Keratinocyte (primary cell): Measurements from ENCODE around the gene E2F3. TPM values are rescaled to one million over a fixed set of nuclear protein-coding genes. Genes with fewer than 3 reads are reported as not detected.
A peak's percentile ranks its signal among the peaks of the same experiment; 100 is the strongest.

Experiments
- DNase-seq: peaks from one replicate; pipeline ENCODE4 v3.0.0-alpha.2; 2011; ENCODE audit warnings: low read depth, missing footprints, low spot score
- FAIRE-seq: peaks from 2 replicates; lab custom pipeline; 2011; peaks lifted over from hg19 to GRCh38; lab: Jason Lieb, UNC
- H2AFZ ChIP-seq: 2 replicates; pipeline ENCODE4 v1.6.0; 2012; ENCODE audit warnings: low read length, control low read depth, inconsistent platforms; ENCODE audit not compliant: control insufficient read depth
- H3K27ac ChIP-seq: 2 replicates; pipeline ENCODE4 v1.5.1; 2011; ENCODE audit warnings: low read length; ENCODE audit not compliant: control insufficient read depth, insufficient read depth
- H3K27me3 ChIP-seq: 3 replicates; pipeline ENCODE4 v1.6.0; 2011; ENCODE audit warnings: low read length; ENCODE audit not compliant: control insufficient read depth, insufficient read depth; ENCODE audit errors: extremely low read depth
- H3K36me3 ChIP-seq, 2 experiments: 2 replicates in 1 of 2; 3 replicates in 1 of 2; pipeline ENCODE4 v1.5.1; 2011; ENCODE audit warnings: low read length in 2 of 2, mild to moderate bottlenecking in 1 of 2; ENCODE audit not compliant: control insufficient read depth in 2 of 2, insufficient read depth in 2 of 2; ENCODE audit errors: extremely low read depth in 1 of 2
- H3K4me1 ChIP-seq: 3 replicates; pipeline ENCODE4 v1.5.1; 2011; ENCODE audit warnings: low read length; ENCODE audit not compliant: control insufficient read depth, insufficient read depth; ENCODE audit errors: extremely low read depth
- H3K4me2 ChIP-seq: 3 replicates; pipeline ENCODE4 v1.6.0; 2011; ENCODE audit warnings: low read depth, low read length; ENCODE audit not compliant: control insufficient read depth, insufficient read depth; ENCODE audit errors: extremely low read depth
- H3K4me3 ChIP-seq, 3 experiments: fragments of 200-600 bp in 1 of 3; sonication (generic) in 1 of 3; 2 replicates in 2 of 3; 3 replicates in 1 of 3; pipeline ENCODE4 v1.5.1; 2011 to 2016; ENCODE audit warnings: low read length in 3 of 3, mild to moderate bottlenecking in 3 of 3, control low read depth in 2 of 3, inconsistent platforms in 1 of 3, low read depth in 1 of 3, mixed read lengths in 1 of 3, mixed run types in 1 of 3, moderate library complexity in 1 of 3; ENCODE audit not compliant: control insufficient read depth in 2 of 3, insufficient read depth in 2 of 3; ENCODE audit errors: extremely low read depth in 1 of 3
- H3K79me2 ChIP-seq: 2 replicates; pipeline ENCODE4 v1.6.0; 2012; ENCODE audit warnings: low read length; ENCODE audit not compliant: control insufficient read depth, insufficient read depth
- H3K9ac ChIP-seq: 3 replicates; pipeline ENCODE4 v1.6.0; 2011; ENCODE audit warnings: low read length; ENCODE audit not compliant: control insufficient read depth, insufficient read depth; ENCODE audit errors: extremely low read depth
- H3K9me1 ChIP-seq: 3 replicates; pipeline ENCODE4 v1.6.0; 2011; ENCODE audit warnings: low read length; ENCODE audit not compliant: control insufficient read depth, insufficient read depth; ENCODE audit errors: extremely low read depth
- H3K9me3 ChIP-seq: 2 replicates; pipeline ENCODE4 v1.5.1; 2012; ENCODE audit warnings: low read depth, low read length; ENCODE audit not compliant: control insufficient read depth
- H4K20me1 ChIP-seq: 3 replicates; pipeline ENCODE4 v1.6.0; 2011; ENCODE audit warnings: low read length; ENCODE audit not compliant: control insufficient read depth, insufficient read depth; ENCODE audit errors: extremely low read depth
- CTCF ChIP-seq, 3 experiments: IDR thresholded peaks in 1 of 3; conservative IDR thresholded peaks in 1 of 3; optimal IDR thresholded peaks in 1 of 3; 2 replicates in 2 of 3; 3 replicates in 1 of 3; pipeline versions ENCODE3 to v1.5.1; 2011; ENCODE audit warnings: low read length in 3 of 3, mild to moderate bottlenecking in 3 of 3, moderate library complexity in 2 of 3, control low read depth in 1 of 3, inconsistent platforms in 1 of 3; ENCODE audit not compliant: insufficient read depth in 2 of 3; ENCODE audit errors: extremely low read depth in 1 of 3
- EZH2 ChIP-seq: IDR thresholded peaks from one replicate; pipeline ENCODE4 v1.6.1; 2012; ENCODE audit warnings: inconsistent platforms, mild to moderate bottlenecking, low read length, moderate library complexity
- dilution Hi-C: fragments of 300-500 bp; cut with MboI; formaldehyde crosslinking; loops from one replicate; pipeline ENCODE4 v1.7.0; 2020; ENCODE audit warnings: low sequenced_read_pairs; ENCODE audit not compliant: extremely low pct_ligation_motif_present
- polyA plus RNA-seq, 5 experiments: library from polyadenylated mRNA; depleted of rRNA in 3 of 5; stranded (reverse) in 3 of 5; stranded (forward) in 1 of 5; unstranded in 1 of 5; fragments of >200 nt; gene quantifications; 1 replicate in 1 of 5; 2 replicates in 3 of 5; 3 replicates in 1 of 5; pipeline versions ENCODE4 v1.2.1 to v1.2.3, GENCODE V29; 2011 to 2012; ENCODE audit warnings: missing spikeins in 2 of 5, low read depth in 1 of 5, low replicate concordance in 1 of 5

Gene E2F3
- polyA plus RNA-seq, 1 donor (not counting 4 experiments of a cell fraction or from before 2014, with no cell fraction given), result 14.6 TPM

- Histone ChIP-seq H2AFZ (no peak overlapping the region), H3K4me2 (no peak overlapping the region), H3K9me1 (no peaks in the 10 kb centered on the region), H3K79me2 (peaks cover 10% of the 10 kb centered on the region), H3K9ac (no peak overlapping the region), H3K9me3 (no peaks in the 10 kb centered on the region), H3K27ac (no peak overlapping the region), H3K27me3 (no peaks in the 10 kb centered on the region), H3K4me1 (peaks cover 12% of the 10 kb centered on the region), H3K36me3 (no peaks in the 10 kb centered on the region), H3K4me3 (no peak overlapping the region), H4K20me1 (no peaks in the 10 kb centered on the region)
- DNase-seq (no peak), FAIRE-seq (no peak)
- dilution Hi-C loops, result no loop called here
- TF ChIP-seq EZH2 (no peak), CTCF (optimal IDR thresholded peaks at IDR 0.05 in 1 of 3, IDR thresholded peaks at IDR 0.05 in 1 of 3, conservative IDR thresholded peaks at IDR 0.05 in 1 of 3; ENCODE audit: extremely low read depth in 1 of 3, insufficient read depth in 2 of 3, low read length in 3 of 3) (no peak)
Observed at GRCh38 chr6:20399518-20399917, 2.2 kb upstream of the E2F3 start.

GRCh38 chr6:20400456-20401204 is 1.0 kb upstream of the E2F3 start:
- H3K9me3 ChIP-seq, result no peaks in the 10 kb centered on the region
- TF ChIP-seq CTCF (optimal IDR thresholded peaks at IDR 0.05 in 1 of 3, IDR thresholded peaks at IDR 0.05 in 1 of 3, conservative IDR thresholded peaks at IDR 0.05 in 1 of 3; ENCODE audit: extremely low read depth in 1 of 3, insufficient read depth in 2 of 3, low read length in 3 of 3), result peak in 1 of 3 experiments; percentile 38
- no peak for TF ChIP-seq EZH2
- no peaks in the 10 kb centered on the region for H3K27me3 ChIP-seq
- H3K4me2 ChIP-seq, result peak overlapping the region; percentile 100
- peak overlapping the region; percentile 39 to 97 (median 86) for H3K4me3 ChIP-seq
- FAIRE-seq (no peak), DNase-seq (no peak)
- H3K9ac ChIP-seq, result peak overlapping the region; percentile 77
- no peaks in the 10 kb centered on the region for H3K9me1 ChIP-seq
- peak overlapping the region; percentile 94 for H2AFZ ChIP-seq
- H4K20me1 ChIP-seq, result no peaks in the 10 kb centered on the region
- H3K36me3 ChIP-seq, result no peaks in the 10 kb centered on the region
- H3K79me2 ChIP-seq, result peaks cover 21% of the 10 kb centered on the region
- H3K27ac ChIP-seq, result peak overlapping the region; percentile 73
- dilution Hi-C loops, result no loop called here
- H3K4me1 ChIP-seq, result peaks cover 17% of the 10 kb centered on the region
